Parathyroid adenoma (tissue), 2 donors: ENCODE results near the gene TYW1B.
"Not testable (repeated sequence)": the region's sequence is repeated elsewhere in the genome, so short reads cannot be mapped to it uniquely, and the experiment has no call there.

ENCODE experiments used
- H2AFZ ChIP-seq: fragments of 300-600 bp; sonication (generic); one replicate; pipeline ENCODE4 v1.7.0; 2017; ENCODE audit warnings: antibody characterized with exemption, mild to moderate bottlenecking
- H3K27ac ChIP-seq: fragments of 300-600 bp; sonication (generic); one replicate; pipeline ENCODE4 v1.7.0; 2017
- H3K27me3 ChIP-seq: fragments of 300-600 bp; sonication (generic); one replicate; pipeline ENCODE4 v1.7.0; 2017; ENCODE audit warnings: low read length; ENCODE audit not compliant: control insufficient read depth, insufficient read depth
- H3K36me3 ChIP-seq: fragments of 300-600 bp; sonication (generic); one replicate; pipeline ENCODE4 v1.7.0; 2017; ENCODE audit warnings: low read length; ENCODE audit not compliant: control insufficient read depth, insufficient read depth
- H3K4me1 ChIP-seq: fragments of 300-600 bp; sonication (generic); one replicate; pipeline ENCODE4 v1.7.0; 2017; ENCODE audit warnings: control low read depth
- H3K4me2 ChIP-seq: fragments of 300-600 bp; sonication (generic); one replicate; pipeline ENCODE4 v1.7.0; 2017; ENCODE audit warnings: low read length
- H3K4me3 ChIP-seq: fragments of 300-600 bp; sonication (generic); one replicate; pipeline ENCODE4 v1.7.0; 2017; ENCODE audit warnings: low read depth, low read length
- H3K79me2 ChIP-seq: fragments of 300-600 bp; sonication (generic); one replicate; pipeline ENCODE4 v1.7.0; 2017; ENCODE audit warnings: control low read depth
- H3K9ac ChIP-seq: fragments of 300-600 bp; sonication (generic); one replicate; pipeline ENCODE4 v1.7.0; 2017; ENCODE audit warnings: mild to moderate bottlenecking
- H3K9me3 ChIP-seq: fragments of 300-600 bp; sonication (generic); one replicate; pipeline ENCODE4 v1.7.0; 2017; ENCODE audit warnings: low read length; ENCODE audit not compliant: control insufficient read depth
- donor health status: primary hyperparathyroidism.

The TYW1B gene

DNA sequence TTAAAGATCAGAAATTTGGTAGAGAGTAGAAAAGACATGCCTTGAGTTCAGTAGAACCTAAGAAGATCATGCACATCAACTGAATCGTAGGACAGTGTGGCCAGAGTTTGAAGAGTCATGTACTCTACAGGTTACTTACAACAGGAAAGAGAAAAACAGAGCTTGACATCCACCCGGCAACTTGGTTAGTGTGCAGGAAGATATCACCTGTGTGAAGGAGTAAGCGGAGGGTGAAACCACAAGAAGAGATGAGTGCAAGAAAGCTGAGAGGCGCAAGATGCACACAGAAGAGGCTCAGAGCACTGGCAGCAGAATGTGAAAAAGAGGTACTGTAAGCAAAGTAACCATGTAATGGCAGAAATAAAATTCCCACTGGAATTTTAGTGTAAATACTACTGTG lies 179.4 kb downstream of the TYW1B start:
- not testable (repeated sequence) for H3K79me2 ChIP-seq, H3K9ac ChIP-seq, H3K27ac ChIP-seq, H3K4me3 ChIP-seq, H3K36me3 ChIP-seq, H3K4me2 ChIP-seq, H3K27me3 ChIP-seq, H2AFZ ChIP-seq, H3K9me3 ChIP-seq, H3K4me1 ChIP-seq

GRCh38 chr7:72643708-72644107 lies 184.3 kb downstream of the TYW1B start:
- H3K4me1 ChIP-seq, H3K36me3 ChIP-seq, H3K27me3 ChIP-seq, H2AFZ ChIP-seq, H3K79me2 ChIP-seq, H3K4me3 ChIP-seq, H3K9ac ChIP-seq, H3K9me3 ChIP-seq, H3K4me2 ChIP-seq, H3K27ac ChIP-seq: not testable (repeated sequence)

GRCh38 chr7:72641485-72642248 lies 186.3 kb downstream of the TYW1B start:
- H2AFZ ChIP-seq, H3K4me1 ChIP-seq, H3K79me2 ChIP-seq, H3K4me3 ChIP-seq, H3K9ac ChIP-seq, H3K27ac ChIP-seq, H3K27me3 ChIP-seq, H3K4me2 ChIP-seq, H3K36me3 ChIP-seq, H3K9me3 ChIP-seq: not testable (repeated sequence)

GRCh38 chr7:72640740-72641139 lies 187.3 kb downstream of the TYW1B start:
- H3K4me1 ChIP-seq, H3K79me2 ChIP-seq, H3K4me2 ChIP-seq, H3K27me3 ChIP-seq, H2AFZ ChIP-seq, H3K9ac ChIP-seq, H3K4me3 ChIP-seq, H3K36me3 ChIP-seq, H3K27ac ChIP-seq, H3K9me3 ChIP-seq: not testable (repeated sequence)

GRCh38 chr7:72635273-72635908 lies 192.6 kb downstream of the TYW1B start:
- not testable (repeated sequence) for H3K36me3 ChIP-seq, H3K4me1 ChIP-seq, H3K79me2 ChIP-seq, H2AFZ ChIP-seq, H3K4me3 ChIP-seq, H3K9ac ChIP-seq, H3K27me3 ChIP-seq, H3K27ac ChIP-seq, H3K4me2 ChIP-seq, H3K9me3 ChIP-seq

DNA sequence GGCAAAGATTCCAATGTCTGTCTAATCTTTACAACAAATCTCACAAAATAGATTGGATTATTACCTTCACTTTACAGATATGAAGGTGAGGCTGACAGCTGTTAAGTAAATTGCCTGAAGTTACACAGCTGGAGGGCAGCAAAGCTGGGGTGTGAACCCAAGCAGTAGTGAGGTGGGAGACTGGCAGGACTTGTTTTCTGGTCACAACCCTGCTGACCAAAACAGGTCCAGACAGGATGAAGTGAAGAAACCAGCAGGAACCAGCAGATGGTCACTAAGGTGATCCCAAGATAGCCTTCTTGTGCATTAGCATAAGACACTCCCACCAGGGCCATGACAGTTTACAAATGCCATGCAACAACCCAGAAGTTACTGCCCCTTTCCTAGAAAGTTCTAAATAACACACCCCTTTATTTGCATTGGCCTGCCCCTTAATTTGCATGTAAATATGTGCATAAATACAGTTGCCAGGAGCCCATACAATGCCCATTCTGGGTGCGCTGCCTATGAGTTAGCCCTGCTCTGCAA lies 195.2 kb downstream of the TYW1B start:
- not testable (repeated sequence) for H3K9me3 ChIP-seq, H3K27ac ChIP-seq, H3K36me3 ChIP-seq, H3K79me2 ChIP-seq, H3K9ac ChIP-seq, H3K4me1 ChIP-seq, H3K4me3 ChIP-seq, H3K4me2 ChIP-seq, H2AFZ ChIP-seq, H3K27me3 ChIP-seq

- H3K4me3 ChIP-seq, H3K36me3 ChIP-seq, H2AFZ ChIP-seq, H3K4me1 ChIP-seq, H3K9me3 ChIP-seq, H3K4me2 ChIP-seq, H3K27ac ChIP-seq, H3K79me2 ChIP-seq, H3K27me3 ChIP-seq, H3K9ac ChIP-seq: not testable (repeated sequence)
Measured at GRCh38 chr7:72628375-72628774, 199.6 kb downstream of the TYW1B start.

DNA sequence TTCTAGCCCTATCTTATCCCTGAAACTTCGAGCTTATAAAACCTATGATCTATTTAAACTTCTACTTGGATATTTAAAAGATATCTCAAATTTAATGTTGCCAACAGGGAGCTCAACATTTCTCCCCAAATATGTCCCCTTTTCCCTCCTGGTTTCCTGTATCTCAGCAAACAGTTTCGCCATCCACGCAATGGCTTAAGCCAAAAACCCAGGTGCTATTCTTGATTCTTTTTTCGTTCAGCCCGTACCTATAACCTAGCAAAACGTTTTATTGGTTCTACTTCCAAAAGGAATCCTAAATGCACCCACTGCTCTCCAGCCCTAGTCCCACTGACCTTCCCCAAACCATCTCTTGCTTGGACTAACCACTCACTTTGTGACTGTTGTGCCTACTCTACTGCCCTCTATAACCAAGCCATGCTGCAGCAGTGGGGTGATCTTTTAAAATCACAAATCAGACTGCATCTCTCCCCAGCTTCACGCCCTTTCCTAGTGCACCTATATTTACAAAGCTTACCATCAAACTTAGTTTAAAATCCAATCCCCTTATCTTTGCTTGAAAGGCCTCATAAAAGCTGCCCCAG lies 201.5 kb downstream of the TYW1B start:
- not testable (repeated sequence) for H3K9ac ChIP-seq

GRCh38 chr7:72625721-72626423 lies 202.1 kb downstream of the TYW1B start:
- H3K27me3 ChIP-seq, H3K9me3 ChIP-seq, H3K27ac ChIP-seq, H3K36me3 ChIP-seq, H3K4me3 ChIP-seq, H3K4me1 ChIP-seq, H3K9ac ChIP-seq, H3K4me2 ChIP-seq, H2AFZ ChIP-seq, H3K79me2 ChIP-seq: not testable (repeated sequence)

More for the DNA sequence above, 201.5 kb downstream of the TYW1B start:
- not testable (repeated sequence) for H3K36me3 ChIP-seq, H3K9me3 ChIP-seq, H3K27me3 ChIP-seq, H2AFZ ChIP-seq, H3K4me2 ChIP-seq, H3K4me1 ChIP-seq, H3K27ac ChIP-seq, H3K4me3 ChIP-seq, H3K79me2 ChIP-seq
